ENCODE data around the gene RAB40B. TPM values are rescaled to one million over a fixed set of nuclear protein-coding genes. Genes with fewer than 3 reads are reported as not detected.

RAB40B gene
- total RNA-seq, 6 experiments from 2014 or later: 8.0 to 14.8 (median 9.3) TPM

DNA sequence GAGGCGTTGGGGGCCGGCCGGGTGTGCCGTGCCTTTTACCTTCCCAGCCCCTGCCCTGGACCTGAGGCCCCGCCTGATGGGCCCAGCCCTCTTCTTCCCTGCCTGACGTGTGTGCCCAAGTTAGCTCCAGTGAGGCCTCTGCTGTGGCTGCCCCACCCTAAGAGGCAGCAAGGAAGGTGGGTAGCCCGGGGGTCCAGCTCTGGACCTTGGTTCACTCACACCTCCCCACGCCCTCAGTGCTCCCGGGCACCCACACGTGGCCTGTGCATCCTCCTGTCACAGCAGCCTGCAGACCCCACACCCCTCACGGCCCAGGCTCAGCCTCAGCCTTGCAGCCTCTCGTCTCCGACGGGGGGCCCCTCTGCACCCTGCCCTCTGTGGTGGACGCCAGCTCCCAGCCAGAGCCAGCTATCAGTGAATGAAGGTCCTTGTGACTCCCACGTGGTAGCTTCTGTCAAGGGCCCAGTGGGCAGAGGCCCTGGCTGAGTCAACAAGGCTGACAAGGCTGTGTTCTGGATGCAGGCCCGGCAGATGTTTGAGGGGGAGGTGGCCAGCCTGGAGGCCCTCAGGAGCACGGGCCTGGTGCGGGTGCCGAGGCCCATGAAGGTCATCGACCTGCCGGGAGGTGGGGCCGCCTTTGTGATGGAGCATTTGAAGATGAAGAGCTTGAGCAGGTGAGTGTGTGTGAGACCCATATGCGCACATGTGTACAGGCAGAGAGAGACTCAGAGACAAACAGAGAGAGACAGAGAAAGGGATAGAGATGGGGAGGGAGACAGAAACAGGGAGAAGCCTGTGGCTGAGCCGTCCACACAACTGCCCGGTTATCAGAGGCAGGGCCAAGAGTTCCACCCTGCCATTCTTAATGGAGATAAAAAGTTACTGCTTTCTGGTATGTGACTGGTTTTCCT lies 39.7 kb upstream of the RAB40B start:
- Mint-ChIP-seq H3K9me3 (peaks cover 34% of the 10 kb centered on the region), H3K36me3 (ENCODE audit: low read depth) (peaks cover 37% of the 10 kb centered on the region), H3K27me3 (ENCODE audit: insufficient read depth) (no peaks in the 10 kb centered on the region; the same call in none of the 2 replicates), H3K4me3 (no peak overlapping the region), H3K27ac (no peak overlapping the region), H3K4me1 (ENCODE audit: low read depth) (no peaks in the 10 kb centered on the region)
- TF ChIP-seq, protein P1, sequence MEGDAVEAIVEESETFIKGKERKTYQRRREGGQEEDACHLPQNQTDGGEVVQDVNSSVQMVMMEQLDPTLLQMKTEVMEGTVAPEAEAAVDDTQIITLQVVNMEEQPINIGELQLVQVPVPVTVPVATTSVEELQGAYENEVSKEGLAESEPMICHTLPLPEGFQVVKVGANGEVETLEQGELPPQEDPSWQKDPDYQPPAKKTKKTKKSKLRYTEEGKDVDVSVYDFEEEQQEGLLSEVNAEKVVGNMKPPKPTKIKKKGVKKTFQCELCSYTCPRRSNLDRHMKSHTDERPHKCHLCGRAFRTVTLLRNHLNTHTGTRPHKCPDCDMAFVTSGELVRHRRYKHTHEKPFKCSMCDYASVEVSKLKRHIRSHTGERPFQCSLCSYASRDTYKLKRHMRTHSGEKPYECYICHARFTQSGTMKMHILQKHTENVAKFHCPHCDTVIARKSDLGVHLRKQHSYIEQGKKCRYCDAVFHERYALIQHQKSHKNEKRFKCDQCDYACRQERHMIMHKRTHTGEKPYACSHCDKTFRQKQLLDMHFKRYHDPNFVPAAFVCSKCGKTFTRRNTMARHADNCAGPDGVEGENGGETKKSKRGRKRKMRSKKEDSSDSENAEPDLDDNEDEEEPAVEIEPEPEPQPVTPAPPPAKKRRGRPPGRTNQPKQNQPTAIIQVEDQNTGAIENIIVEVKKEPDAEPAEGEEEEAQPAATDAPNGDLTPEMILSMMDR (IDR thresholded peaks at IDR 0.05): no peak
- no peak for DNase-seq

DNA sequence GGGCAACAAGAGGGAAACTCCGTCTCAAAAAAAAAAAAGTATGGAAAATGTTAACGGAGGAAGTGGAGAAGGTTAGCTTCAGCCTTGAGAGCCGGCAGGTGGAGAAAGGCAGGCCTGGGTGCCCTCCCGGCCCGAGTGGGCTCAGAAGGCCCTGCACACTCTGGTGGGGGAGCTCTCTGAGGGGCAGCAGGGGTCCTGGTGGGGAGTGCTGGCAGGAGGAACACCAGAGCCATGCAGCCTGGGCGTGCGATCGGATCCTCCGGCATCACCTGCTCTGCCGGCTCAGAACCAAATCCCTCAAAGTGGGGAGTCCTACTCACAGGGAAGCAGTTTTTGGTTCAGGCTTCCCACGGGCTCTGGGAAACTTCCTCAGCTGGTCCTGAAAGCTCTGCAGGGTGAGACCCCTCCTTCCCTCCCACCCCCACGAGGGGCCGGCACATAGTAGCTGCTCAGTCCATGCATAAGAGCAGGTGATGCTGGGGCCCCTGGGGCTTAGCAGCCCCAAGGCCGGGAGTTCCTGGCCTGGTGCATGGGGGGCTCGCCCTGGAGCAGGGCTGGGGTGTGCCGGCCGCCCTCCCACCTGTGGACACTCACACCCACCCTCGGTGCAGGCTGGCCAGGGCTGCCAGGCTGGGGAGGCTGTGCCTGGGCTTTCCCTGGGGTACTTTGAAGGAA lies 38.1 kb upstream of the RAB40B start:
- no peaks in the 10 kb centered on the region; the same call in 1 of the 2 replicates for H3K27me3 Mint-ChIP-seq (ENCODE audit: insufficient read depth)
- DNase-seq: no peak
- no peaks in the 10 kb centered on the region for H3K4me1 Mint-ChIP-seq (ENCODE audit: low read depth)
- no peak overlapping the region for H3K4me3 Mint-ChIP-seq
- H3K9me3 Mint-ChIP-seq: peaks cover 38% of the 10 kb centered on the region
- TF ChIP-seq, protein P1 (IDR thresholded peaks at IDR 0.05): no peak
- H3K36me3 Mint-ChIP-seq (ENCODE audit: low read depth): peaks cover 45% of the 10 kb centered on the region
- no peak overlapping the region for H3K27ac Mint-ChIP-seq

DNA sequence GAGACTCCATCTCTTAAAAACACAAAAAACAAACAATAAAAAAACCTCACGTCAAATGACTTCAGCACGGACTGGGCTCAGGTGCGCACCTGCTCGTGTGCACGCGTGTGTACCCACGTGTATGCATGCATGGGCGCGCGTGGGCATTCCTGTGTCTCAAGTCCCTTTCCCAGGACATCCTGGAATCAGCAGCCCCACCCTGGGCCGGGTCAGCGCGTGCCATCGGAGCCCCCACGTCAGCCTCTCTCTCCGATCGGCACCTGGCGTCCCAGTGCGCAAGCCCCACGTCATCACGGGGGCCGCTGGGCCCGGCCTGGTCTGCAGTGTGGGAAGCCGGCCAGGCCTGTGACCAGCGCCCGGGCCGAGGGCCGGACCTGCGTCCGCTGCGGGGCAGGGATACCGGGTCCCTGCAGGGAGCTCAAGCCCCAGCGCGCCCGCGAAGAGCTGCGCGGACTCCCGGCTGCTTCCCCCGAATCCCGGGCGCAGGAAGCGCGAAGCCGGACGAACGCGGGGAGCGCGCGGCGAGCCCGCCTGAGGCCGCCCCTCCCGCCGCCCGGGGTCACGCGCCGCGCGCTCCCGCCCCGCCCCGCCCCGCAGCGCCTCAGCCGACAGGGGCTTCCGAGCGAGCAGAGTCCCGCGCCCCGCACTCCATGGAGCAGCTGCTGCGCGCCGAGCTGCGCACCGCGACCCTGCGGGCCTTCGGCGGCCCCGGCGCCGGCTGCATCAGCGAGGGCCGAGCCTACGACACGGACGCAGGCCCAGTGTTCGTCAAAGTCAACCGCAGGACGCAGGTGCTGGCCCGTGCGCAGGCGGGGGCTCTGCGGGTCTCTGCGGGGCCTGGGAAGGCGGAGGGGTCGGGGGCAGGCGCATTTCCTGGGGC lies 36.7 kb upstream of the RAB40B start, which contains the start of gene FN3K:
TSS of gene FN3K (plus strand) at position 629 of the 880 bp plus-strand sequence. CDS start at position 651, 22 bp downstream.
- TF ChIP-seq, protein P1 (IDR thresholded peaks at IDR 0.05): no peak
- DNase-seq: no peak
- peaks cover 27% of the 10 kb centered on the region for H3K9me3 Mint-ChIP-seq
- peak within 1 kb of the TSS; percentile 47; the same call in 1 of the 2 replicates for H3K4me3 Mint-ChIP-seq
- H3K27ac Mint-ChIP-seq: no peak within 1 kb of the TSS
- peaks cover 41% of the 10 kb centered on the region for H3K36me3 Mint-ChIP-seq (ENCODE audit: low read depth)
- H3K27me3 Mint-ChIP-seq (ENCODE audit: insufficient read depth): no peaks in the 10 kb centered on the region; the same call in 1 of the 2 replicates
- H3K4me1 Mint-ChIP-seq (ENCODE audit: low read depth): no peaks in the 10 kb centered on the region

DNA sequence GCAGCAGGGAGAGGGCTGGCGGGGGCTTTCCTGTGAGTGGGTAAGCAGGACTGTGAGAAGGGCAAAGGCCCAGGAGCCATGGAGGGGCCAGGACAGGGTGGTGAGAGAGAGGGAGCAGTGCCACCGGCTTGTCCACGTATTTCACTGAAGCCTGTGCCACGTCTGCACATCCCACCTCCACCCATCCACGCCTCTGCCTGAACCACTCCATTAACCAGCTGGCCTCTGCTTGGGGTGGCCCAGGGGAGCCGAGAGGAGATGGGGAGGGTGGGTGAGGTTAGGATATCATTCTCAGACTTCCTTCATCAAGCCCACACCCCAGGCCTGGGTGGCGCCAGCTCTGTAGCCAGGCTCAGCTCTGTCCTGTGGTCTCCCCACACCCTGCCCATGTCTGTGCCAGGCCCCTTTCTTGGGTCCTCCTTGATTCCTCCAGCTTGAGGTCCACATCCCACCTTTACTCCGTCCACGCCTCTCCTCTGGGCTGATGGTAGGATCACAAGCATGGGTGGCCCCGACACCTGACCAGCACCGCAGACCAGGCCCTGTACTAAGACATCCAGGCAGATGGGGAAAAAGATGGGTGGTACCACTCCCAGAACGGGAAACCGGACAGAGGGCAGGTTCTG lies 33.7 kb upstream of the RAB40B start:
- Mint-ChIP-seq H3K4me1 (ENCODE audit: low read depth) (no peaks in the 10 kb centered on the region), H3K27ac (no peak overlapping the region), H3K36me3 (ENCODE audit: low read depth) (peaks cover 36% of the 10 kb centered on the region), H3K27me3 (ENCODE audit: insufficient read depth) (no peaks in the 10 kb centered on the region; the same call in 1 of the 2 replicates), H3K9me3 (peaks cover 22% of the 10 kb centered on the region), H3K4me3 (no peak overlapping the region)
- no peak for DNase-seq
- TF ChIP-seq, protein P1 (IDR thresholded peaks at IDR 0.05): no peak
